ENCODE results near the gene MAP3K3.

DNA sequence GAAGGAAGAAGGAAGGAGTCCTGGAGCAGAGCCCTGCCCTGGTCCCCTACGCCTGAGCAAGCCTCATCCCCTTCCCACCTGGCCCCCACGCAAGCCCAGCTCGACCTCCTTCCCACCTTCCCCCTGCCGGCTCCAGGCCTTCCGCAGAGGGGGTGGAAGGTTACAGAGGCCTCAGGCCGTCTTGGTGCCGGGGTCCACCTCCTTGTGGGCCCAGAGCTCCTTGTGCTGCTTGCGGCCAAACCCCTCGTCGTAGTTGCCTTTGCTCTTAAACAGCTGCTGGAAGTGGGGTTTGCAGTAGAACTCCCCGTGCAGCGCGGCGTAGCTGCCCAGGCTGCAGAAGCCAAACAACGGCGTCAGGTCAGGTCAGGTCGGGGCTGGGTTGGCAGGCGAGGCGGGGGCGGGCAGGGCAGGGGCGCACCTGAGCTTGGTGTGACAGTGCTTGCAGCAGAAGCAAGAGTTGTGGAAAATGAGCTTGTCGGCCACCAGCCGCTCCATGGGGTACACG is 76.2 kb downstream of the MAP3K3 start:
- no peak for TF ChIP-seq EZH2 (IDR thresholded peaks at IDR 0.05; ENCODE audit: borderline replicate concordance, low read length)
- TF ChIP-seq, protein P1, sequence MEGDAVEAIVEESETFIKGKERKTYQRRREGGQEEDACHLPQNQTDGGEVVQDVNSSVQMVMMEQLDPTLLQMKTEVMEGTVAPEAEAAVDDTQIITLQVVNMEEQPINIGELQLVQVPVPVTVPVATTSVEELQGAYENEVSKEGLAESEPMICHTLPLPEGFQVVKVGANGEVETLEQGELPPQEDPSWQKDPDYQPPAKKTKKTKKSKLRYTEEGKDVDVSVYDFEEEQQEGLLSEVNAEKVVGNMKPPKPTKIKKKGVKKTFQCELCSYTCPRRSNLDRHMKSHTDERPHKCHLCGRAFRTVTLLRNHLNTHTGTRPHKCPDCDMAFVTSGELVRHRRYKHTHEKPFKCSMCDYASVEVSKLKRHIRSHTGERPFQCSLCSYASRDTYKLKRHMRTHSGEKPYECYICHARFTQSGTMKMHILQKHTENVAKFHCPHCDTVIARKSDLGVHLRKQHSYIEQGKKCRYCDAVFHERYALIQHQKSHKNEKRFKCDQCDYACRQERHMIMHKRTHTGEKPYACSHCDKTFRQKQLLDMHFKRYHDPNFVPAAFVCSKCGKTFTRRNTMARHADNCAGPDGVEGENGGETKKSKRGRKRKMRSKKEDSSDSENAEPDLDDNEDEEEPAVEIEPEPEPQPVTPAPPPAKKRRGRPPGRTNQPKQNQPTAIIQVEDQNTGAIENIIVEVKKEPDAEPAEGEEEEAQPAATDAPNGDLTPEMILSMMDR (conservative IDR thresholded peaks at IDR 0.05 in 1 of 2, IDR thresholded peaks at IDR 0.05 in 1 of 2; ENCODE audit: extremely low read depth in 1 of 2, insufficient read depth in 1 of 2, low read depth in 1 of 2, low read length in 2 of 2) = no peak
